KOPT-K1 (cell line): ENCODE measurements around the gene RPLP2.

Source experiments
- H3K27ac ChIP-seq: fragments of 200-600 bp; sonication (generic); 2 replicates; pipeline ENCODE4 v1.5.1; 2016; ENCODE audit warnings: antibody characterized with exemption, mild to moderate bottlenecking, low read depth, low read length; ENCODE audit not compliant: poor library complexity, severe bottlenecking
- H3K36me3 ChIP-seq: fragments of 200-600 bp; sonication (generic); 2 replicates; pipeline ENCODE4 v1.5.1; 2017; ENCODE audit warnings: antibody characterized with exemption, mild to moderate bottlenecking, low read length, moderate library complexity; ENCODE audit not compliant: insufficient read depth
- H3K9me3 ChIP-seq: fragments of 200-600 bp; sonication (generic); 2 replicates; pipeline ENCODE4 v1.5.1; 2017; ENCODE audit warnings: antibody characterized with exemption, low read length, mild to moderate bottlenecking; ENCODE audit not compliant: insufficient read depth, poor library complexity, severe bottlenecking

Gene RPLP2

DNA sequence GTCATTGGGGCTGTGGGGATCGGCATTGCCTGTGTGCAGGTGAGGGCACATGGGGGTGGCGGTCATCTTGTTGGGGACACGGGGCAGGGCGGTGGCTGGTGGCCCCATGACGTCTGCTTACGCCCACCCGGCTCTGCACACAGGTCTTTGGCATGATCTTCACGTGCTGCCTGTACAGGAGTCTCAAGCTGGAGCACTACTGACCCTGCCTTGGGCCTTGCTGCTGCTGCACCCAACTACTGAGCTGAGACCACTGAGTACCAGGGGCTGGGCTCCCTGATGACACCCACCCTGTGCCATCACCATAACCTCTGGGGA is 28.2 kb downstream of the RPLP2 start:
- no peak overlapping the region for H3K27ac ChIP-seq
- no peaks in the 10 kb centered on the region for H3K9me3 ChIP-seq
- peaks cover 47% of the 10 kb centered on the region for H3K36me3 ChIP-seq

DNA sequence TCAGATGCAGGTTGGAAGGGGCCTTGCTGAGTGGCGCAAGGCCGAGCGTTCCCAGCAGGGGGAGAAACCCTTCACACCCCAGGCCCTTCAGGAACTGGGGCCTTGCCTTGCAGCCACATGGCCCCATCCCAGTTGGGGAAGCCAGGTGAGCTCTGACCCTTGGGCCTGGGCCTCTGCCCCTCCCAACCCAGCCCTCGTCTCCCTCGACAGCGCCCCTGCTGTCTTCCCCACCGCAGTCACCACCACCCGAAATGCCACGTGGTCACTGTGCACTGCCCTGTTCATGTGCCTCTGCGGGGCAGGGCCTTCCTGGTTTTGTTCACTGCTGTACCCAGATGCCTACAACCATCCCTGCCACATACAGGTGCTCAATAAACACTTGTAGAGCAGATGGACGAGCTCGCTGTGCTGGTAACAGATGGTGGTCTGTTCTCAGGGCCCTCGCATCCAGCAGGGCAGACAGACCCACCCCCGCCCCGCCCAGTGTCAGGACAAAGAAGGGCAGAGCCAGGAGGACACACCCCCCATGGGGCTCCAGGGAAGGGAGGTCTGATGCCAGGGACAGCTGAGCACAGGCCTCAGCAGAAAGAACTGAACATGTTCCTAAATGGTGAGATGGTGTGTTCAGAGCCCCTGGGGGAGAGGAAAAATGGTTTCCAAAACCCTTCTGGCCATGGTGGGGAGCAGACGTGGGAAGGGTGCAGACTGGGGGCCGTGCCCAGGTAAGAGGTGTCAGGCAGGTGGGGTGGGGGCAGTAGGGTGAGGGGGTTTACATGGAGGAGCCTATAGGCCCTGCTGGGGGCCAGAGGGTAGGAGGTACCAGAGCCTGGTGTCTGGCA is 28.9 kb downstream of the RPLP2 start:
- peaks cover 47% of the 10 kb centered on the region for H3K36me3 ChIP-seq
- no peak overlapping the region for H3K27ac ChIP-seq

DNA sequence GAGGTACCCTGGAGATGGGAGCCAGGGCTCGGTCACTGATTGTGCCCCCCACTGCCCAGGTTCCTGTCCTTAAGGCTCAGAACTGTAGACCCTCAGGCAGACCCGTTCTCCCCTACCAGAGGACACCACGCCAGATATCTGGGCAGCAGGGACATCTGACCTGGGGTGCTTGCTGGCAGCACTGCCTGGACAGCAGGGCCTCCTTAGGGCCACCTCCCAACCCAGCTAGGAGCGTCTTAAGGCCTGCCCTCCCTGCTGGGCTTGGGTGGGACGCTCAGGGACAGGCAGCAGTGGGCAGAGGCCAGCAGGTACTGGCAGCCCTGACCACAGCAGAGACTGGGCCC is 29.5 kb downstream of the RPLP2 start:
- Histone ChIP-seq H3K36me3 (peaks cover 47% of the 10 kb centered on the region), H3K27ac (no peak overlapping the region), H3K9me3 (no peaks in the 10 kb centered on the region)

More for the DNA sequence above, 28.9 kb downstream of the RPLP2 start:
- H3K9me3 ChIP-seq: no peaks in the 10 kb centered on the region

DNA sequence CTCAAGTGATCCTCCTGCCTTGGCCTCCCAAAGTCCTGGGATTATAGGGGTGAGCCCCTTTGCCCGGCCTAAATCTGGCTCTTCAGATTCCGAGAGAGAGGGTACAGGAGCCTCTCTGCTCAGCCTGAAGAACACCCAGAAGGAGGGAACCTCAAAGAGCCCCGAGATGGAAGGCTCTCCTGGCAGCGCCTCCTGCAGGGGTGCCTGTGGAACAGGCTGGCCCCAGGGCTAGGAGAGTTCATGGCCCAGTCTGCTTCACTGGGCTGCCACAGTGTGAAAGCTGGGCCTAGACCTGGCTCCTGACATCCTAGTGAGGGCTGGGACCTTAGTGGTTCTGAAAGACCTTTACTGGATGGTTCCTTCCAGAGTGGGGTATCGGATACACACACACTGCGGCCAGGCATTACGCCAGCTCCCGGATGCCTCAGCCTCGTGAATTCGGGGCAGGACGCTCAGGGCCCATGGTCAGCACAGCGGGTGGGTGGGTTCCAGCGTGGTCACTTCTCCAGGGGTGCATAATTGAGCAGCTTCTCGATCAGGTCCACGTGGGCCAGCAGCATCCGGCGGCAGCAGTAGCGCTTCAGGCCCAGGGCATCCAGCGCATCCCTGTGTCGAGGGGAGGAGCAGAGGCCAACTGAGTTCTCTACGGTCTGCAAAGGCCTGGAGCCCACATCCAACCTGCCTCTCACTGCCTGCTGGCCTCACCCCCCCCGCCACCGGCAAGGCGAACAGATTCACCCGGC is 30.3 kb downstream of the RPLP2 start:
- Histone ChIP-seq H3K9me3 (no peaks in the 10 kb centered on the region), H3K27ac (no peak overlapping the region), H3K36me3 (peaks cover 47% of the 10 kb centered on the region)

DNA sequence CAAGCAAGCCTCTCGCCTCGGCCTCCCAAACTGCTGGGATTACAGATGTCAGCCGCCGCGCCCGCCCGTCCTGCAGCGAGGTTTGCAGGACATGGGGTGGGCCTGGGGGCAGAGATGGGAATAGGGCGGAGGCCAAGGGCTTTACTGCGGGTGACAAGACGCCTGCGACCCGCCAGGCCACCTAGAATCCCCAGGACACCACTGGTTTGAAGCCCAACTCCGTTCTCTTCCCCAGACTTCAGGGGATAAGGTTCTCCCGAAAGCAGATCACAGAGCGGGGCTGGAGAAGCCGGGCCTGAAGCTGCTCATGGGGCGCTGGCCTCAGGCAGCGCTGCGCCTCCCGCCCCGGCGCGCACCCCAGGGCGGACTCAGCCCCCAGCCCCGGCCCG is 32.2 kb downstream of the RPLP2 start:
- Histone ChIP-seq H3K9me3 (no peaks in the 10 kb centered on the region), H3K27ac (peak overlapping the region; percentile 93), H3K36me3 (peaks cover 41% of the 10 kb centered on the region)

DNA sequence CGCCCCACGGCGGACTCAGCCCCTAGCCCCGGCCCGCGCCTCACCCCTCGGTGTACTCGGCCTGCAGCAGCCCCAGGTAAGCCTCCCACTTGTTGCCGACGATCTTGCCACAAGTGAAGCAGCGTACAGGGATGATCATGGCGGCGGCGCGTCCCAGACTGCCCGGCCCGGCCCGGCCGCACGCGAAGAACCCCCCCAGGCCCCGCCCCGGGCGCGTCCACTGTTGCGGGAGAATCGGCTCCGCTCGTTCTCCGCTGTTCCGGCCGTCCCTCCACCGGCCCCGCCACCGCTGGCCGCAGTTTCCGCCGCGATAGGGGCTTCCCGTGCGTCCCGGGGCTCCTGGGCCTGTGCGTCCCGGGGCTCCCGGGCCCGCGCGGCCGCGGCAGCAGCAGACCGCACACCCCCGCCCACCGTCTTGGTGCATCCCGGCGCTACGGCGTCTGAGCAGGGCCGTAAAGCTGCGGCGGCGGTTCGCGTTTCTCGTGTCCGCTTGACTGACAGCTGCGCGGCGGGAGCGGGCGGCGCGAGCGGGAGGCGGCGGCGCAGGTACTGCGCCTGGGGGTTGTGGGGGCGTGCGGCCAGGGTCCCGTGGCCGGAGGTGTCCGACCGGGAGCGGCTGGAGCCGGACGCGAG is 32.7 kb downstream of the RPLP2 start, which contains the start of the genes POLR2L and TSPAN4:
POLR2L (minus strand) TSS at position 160 of the 633 bp plus-strand sequence; CDS start at position 139, 21 bp downstream.
TSPAN4 (plus strand) TSS at position 483 of the 633 bp plus-strand sequence. CDS start 7,453 bp downstream, outside the sequence.
- peak within 1 kb of the TSS; percentile 93 for H3K27ac ChIP-seq
- peaks cover 36% of the 10 kb centered on the region for H3K36me3 ChIP-seq
- H3K9me3 ChIP-seq: no peaks in the 10 kb centered on the region

DNA sequence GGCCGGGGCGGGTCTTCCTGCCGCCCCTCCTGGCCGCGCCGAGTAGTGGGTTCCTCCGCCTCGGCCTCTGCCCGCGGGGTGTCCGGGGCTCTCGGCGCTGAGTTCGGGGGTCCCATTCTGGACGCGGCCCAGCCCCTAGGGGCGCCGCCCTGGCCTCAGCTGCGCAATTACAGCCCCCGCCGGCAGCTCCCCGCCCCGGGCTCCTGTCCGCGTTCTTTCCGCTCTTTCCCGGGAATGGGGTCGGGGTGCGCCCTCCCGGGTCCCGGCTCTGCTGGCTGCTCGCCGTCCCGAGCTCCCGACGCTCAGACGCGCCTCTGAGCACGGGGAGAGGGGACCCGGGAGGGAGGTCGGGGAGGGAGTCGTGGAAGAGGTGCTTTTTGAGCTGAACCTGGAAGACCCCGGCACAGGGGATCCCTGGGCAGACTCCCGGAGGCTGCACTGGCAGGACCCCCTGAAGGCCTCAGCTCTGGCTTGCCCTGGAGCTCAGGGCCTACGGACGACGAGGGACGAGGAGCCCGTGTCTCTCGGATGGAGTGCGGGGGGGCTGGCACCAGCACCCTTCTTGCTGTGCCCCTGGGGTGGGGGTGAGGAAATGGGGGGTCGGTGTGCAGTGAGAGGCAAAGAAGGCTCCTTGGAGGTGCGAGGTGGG is 33.4 kb downstream of the RPLP2 start:
- Histone ChIP-seq H3K27ac (peak overlapping the region; percentile 93), H3K36me3 (peaks cover 29% of the 10 kb centered on the region), H3K9me3 (no peaks in the 10 kb centered on the region)

DNA sequence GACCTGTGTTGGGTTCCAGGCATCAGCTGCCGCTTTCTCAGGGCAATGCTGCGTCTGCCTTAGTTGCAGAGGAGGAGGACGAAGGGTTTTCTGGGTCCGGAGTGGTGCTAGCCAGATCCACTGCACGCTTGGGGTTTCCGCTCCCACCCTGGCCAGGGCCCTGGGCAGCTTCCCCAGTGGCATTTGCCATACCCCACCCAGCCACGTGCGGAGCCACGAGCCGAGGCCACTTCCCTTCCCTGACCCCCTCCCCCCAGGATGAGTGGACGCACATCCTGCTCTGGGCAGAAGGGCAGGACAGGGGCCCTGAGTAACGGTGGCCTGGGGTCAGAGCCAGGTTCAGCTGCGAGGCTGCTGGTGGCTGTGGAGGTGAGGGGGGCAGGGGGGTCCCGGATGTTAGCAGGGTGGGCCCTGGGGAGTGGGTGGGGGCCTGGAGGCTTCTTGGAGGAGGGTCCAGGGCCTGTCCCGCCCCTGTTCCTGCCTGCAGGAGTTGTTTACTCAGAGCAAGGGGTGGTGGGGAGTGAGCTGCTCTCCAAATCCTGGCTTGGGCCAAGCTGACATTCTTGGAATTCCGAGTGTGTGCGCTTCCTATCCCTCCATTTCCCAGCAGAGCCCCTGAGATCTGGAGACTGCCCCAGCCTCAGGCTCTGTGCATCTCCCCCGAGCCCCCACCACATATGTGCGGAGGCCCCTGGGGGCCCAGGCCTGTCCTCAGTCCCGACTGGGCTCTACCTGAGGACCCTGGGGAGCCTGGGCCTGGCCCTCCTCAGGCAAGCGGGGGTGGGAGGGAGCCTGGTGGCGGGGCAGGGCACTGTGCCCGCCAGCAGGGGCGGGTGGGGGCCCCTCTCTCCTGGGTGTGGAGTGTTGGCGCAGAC is 34.3 kb downstream of the RPLP2 start:
- Histone ChIP-seq H3K9me3 (no peaks in the 10 kb centered on the region), H3K27ac (peak overlapping the region; percentile 93), H3K36me3 (peaks cover 20% of the 10 kb centered on the region)

DNA sequence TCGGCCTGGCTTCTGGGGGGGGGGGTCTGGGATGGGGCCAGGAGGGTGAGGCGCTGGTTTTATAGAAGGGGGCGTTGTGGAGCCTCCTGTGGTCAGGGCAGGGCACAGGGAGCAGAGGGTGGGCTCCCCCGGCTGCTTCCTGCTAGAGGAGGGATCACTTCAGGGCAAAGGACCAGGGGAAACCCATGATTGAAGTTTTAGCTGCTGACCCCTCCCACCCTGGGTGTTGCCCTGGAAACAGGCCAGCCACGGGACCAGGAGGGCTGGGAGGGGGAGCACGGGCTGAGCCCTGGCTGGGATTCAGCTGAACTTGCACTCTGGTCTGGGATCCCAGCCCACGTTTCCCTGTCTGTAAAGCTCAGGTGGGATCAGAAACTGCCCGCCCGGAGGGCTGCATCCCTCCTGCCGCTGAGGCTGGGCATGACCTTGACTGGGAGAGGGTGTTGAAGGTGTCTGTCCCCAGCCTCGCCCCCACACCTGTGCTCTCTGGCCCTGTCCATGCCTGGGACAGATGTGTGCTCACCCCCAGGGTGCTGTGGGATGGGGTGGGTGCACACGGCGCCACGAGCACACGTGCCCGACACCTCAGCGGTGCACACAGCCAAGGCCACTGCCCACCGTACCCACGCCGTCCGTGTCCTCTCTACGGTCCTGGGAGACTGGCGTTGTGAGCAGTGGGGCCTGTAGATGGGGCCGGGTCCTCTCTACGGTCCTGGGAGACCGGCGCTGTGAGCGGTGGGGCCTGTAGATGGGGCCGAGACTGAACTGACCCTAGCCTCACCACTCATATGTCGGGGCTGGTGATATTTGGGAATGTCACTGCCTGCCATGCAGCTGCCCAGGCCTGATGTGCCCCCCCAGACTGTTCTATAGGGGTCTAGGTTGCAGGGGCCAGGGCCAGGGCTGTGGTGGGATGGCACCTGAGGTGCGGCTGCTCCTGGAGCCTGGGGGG is 35.2 kb downstream of the RPLP2 start:
- peaks cover 11% of the 10 kb centered on the region for H3K36me3 ChIP-seq
- peak overlapping the region; percentile 93 for H3K27ac ChIP-seq
- H3K9me3 ChIP-seq: no peaks in the 10 kb centered on the region

DNA sequence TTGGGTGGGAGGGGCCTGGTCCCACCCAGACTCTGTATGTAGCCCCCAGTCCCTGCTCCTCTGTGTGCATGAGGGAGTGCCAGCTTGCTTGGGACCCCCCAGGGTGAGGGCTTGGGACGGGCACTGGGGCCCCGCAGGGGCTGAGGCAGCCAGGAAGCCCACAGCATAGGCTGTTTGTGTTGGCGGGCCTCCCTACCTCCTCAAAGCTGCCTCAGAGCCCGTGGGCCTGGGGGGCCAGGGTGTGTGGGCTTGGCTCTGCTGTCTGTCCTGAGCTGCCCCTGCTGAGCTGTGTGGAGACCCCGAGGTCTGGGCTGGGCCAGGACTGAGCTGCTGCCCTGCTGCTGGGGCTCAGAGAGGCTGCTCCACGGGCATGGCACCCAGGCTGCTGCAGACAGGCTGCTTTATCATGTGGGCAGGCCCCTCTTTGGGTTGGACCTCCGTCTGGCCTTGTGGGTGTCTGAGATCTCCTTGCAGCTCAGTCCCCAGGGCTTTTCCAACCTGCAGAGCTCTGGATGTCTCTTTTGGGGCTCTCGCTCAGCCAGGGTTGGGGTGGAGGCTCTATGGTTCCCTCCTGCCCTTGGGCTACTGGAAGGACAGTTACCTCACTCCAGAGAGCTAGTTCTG is 36.2 kb downstream of the RPLP2 start:
- H3K36me3 ChIP-seq: 0 out of 2 replicates have a peak, but pooled peaks cover under 1% of the 10 kb centered on the region
- H3K27ac ChIP-seq: peak overlapping the region; percentile 93
- H3K9me3 ChIP-seq: no peaks in the 10 kb centered on the region

DNA sequence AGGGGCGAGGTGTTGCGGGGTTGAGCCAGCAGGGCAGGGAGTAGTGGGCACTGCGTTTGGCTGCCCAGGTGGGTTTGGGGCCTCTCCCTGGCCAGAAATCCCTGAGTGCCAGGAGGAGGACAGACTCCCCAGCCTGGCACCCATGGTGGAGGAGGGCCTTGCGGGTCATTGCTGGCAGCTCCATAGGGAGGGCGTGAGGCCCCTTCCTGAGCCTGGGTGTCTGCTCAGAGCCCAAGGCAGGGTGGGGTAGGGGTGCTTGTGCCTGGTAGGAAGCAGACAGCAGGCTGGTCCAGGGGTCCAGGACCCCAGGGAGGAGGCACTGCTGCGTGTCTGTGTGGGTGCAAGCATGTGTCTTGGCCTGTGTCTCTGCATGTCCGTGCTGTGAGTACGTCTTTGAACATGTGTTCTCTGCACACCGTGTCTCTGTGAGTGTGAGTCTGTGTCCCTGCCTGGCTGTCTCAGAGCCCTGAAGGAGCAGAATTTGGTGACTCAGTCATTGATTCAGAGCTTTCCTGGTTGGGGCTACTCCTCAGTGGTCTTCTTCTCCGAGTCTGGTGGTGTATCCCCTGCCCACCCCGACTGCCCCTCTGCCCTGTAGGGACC is 36.8 kb downstream of the RPLP2 start:
- Histone ChIP-seq H3K36me3 (no peaks in the 10 kb centered on the region), H3K9me3 (no peaks in the 10 kb centered on the region), H3K27ac (peak overlapping the region; percentile 93)

DNA sequence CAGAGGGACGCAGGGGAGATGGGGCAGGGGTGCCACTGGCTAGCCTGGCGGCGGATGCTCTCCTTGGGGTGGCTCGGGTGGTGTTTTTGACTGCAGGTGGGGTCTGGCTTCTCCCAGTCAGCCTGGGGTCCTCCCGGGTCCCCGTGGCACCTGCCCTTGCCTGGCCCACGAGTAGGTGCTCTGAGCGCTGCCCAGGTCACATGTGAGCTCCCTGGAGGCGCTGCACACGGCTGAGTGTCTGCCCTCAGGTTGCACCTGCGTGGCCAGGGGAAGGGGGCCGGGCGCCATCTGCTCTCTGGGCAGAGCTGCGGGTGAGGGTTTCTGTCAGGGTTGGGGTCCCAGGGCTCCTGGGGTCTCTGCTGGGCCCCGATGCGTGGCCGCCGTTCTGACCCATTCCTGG is 38.1 kb downstream of the RPLP2 start:
- no peak overlapping the region for H3K27ac ChIP-seq
- no peaks in the 10 kb centered on the region for H3K36me3 ChIP-seq

More for the DNA sequence above, 38.1 kb downstream of the RPLP2 start:
- H3K9me3 ChIP-seq: no peaks in the 10 kb centered on the region
